ENCODE data around the gene TDRD7. TPM values are rescaled to one million over a fixed set of nuclear protein-coding genes. Genes with fewer than 3 reads are reported as not detected.

Gene TDRD7
- total RNA-seq, 1 experiment from 2014 or later, result 3.6 TPM

GRCh38 chr9:97385626-97386264 lies 26.2 kb upstream of the TDRD7 start:
- no peak for DNase-seq (ENCODE audit: low spot score)
- TF ChIP-seq, protein P1, sequence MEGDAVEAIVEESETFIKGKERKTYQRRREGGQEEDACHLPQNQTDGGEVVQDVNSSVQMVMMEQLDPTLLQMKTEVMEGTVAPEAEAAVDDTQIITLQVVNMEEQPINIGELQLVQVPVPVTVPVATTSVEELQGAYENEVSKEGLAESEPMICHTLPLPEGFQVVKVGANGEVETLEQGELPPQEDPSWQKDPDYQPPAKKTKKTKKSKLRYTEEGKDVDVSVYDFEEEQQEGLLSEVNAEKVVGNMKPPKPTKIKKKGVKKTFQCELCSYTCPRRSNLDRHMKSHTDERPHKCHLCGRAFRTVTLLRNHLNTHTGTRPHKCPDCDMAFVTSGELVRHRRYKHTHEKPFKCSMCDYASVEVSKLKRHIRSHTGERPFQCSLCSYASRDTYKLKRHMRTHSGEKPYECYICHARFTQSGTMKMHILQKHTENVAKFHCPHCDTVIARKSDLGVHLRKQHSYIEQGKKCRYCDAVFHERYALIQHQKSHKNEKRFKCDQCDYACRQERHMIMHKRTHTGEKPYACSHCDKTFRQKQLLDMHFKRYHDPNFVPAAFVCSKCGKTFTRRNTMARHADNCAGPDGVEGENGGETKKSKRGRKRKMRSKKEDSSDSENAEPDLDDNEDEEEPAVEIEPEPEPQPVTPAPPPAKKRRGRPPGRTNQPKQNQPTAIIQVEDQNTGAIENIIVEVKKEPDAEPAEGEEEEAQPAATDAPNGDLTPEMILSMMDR (conservative IDR thresholded peaks at IDR 0.05; ENCODE audit: low read depth, low read length), result no peak
- no peak for TF ChIP-seq EZH2 (IDR thresholded peaks at IDR 0.05; ENCODE audit: borderline replicate concordance, low read depth, low read length, poor library complexity, severe bottlenecking)
- no peaks in the 10 kb centered on the region for H3K9me3 ChIP-seq (ENCODE audit: low read depth, low read length, poor library complexity, severe bottlenecking)
- no peaks in the 10 kb centered on the region for H3K4me1 ChIP-seq (ENCODE audit: insufficient read depth, low read length, poor library complexity, severe bottlenecking)
- CTCF ChIA-PET, result interaction anchor here (0.9 to 1.3 kb wide), 2 partner anchors 213 to 529 kb away, joined by 3 to 5 read pairs; no protein-coding TSS in a partner anchor
- POLR2A ChIA-PET (ENCODE audit: low non-redundant PET), result no interaction called here
- H3K36me3 ChIP-seq (ENCODE audit: insufficient read depth, low read length, poor library complexity, severe bottlenecking), result no peaks in the 10 kb centered on the region
- no TSS peak for BruUV-seq (replicated peaks)
- H3K27me3 ChIP-seq (replicated peaks; ENCODE audit: insufficient read depth, low read depth, low read length, poor library complexity), result no peaks in the 10 kb centered on the region
- intact Hi-C loops (cut with micrococcal nuclease; ENCODE audit: unreplicated experiment), result loop anchor here (2.0 kb wide), 1 partner anchor 229 kb away; no protein-coding TSS in a partner anchor
- no peak overlapping the region for H3K4me3 ChIP-seq (ENCODE audit: low read depth, low read length, poor library complexity, severe bottlenecking)
- H3K27ac ChIP-seq (ENCODE audit: low read depth, low read length, poor library complexity, severe bottlenecking), result no peak overlapping the region

DNA sequence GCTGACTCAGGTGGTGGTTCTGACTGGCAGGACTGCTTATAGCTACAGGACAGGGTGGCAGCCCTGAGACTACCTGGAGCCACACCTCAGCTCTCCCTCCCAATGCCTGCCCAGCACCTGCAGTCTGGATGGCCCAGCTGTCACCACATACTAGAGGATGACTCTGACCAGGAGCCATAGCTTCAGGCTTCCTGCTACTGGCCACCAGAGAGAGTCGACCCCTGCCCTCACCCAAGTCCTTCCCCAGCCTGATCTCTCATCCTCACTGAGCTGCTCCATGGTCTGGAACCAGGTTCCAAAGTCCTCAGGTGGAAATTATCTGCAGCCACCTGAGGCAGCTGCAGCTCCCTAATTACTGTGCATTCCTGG lies 25.6 kb upstream of the TDRD7 start:
- no peak for DNase-seq (ENCODE audit: low spot score)
- Histone ChIP-seq H3K27me3 (replicated peaks; ENCODE audit: insufficient read depth, low read depth, low read length, poor library complexity) (no peaks in the 10 kb centered on the region), H3K4me1 (ENCODE audit: insufficient read depth, low read length, poor library complexity, severe bottlenecking) (no peaks in the 10 kb centered on the region), H3K9me3 (ENCODE audit: low read depth, low read length, poor library complexity, severe bottlenecking) (no peaks in the 10 kb centered on the region), H3K27ac (ENCODE audit: low read depth, low read length, poor library complexity, severe bottlenecking) (no peak overlapping the region), H3K4me3 (ENCODE audit: low read depth, low read length, poor library complexity, severe bottlenecking) (no peak overlapping the region), H3K36me3 (ENCODE audit: insufficient read depth, low read length, poor library complexity, severe bottlenecking) (no peaks in the 10 kb centered on the region)
- CTCF ChIA-PET, result interaction anchor here (1.3 kb wide), 1 partner anchor 212 kb away, joined by 5 read pairs; no protein-coding TSS in a partner anchor
- POLR2A ChIA-PET (ENCODE audit: low non-redundant PET), result no interaction called here
- intact Hi-C loops (cut with micrococcal nuclease; ENCODE audit: unreplicated experiment), result loop anchor here (2.0 kb wide), 1 partner anchor 229 kb away; no protein-coding TSS in a partner anchor
- BruUV-seq (replicated peaks), result no TSS peak
- TF ChIP-seq, protein P1 (conservative IDR thresholded peaks at IDR 0.05; ENCODE audit: low read depth, low read length), result no peak
- TF ChIP-seq EZH2 (IDR thresholded peaks at IDR 0.05; ENCODE audit: borderline replicate concordance, low read depth, low read length, poor library complexity, severe bottlenecking), result no peak

- Histone ChIP-seq H3K27ac (ENCODE audit: low read depth, low read length, poor library complexity, severe bottlenecking) (no peak overlapping the region), H3K36me3 (ENCODE audit: insufficient read depth, low read length, poor library complexity, severe bottlenecking) (no peaks in the 10 kb centered on the region), H3K9me3 (ENCODE audit: low read depth, low read length, poor library complexity, severe bottlenecking) (no peaks in the 10 kb centered on the region), H3K27me3 (replicated peaks; ENCODE audit: insufficient read depth, low read depth, low read length, poor library complexity) (no peaks in the 10 kb centered on the region), H3K4me3 (ENCODE audit: low read depth, low read length, poor library complexity, severe bottlenecking) (no peak overlapping the region), H3K4me1 (ENCODE audit: insufficient read depth, low read length, poor library complexity, severe bottlenecking) (no peaks in the 10 kb centered on the region)
- TF ChIP-seq EZH2 (IDR thresholded peaks at IDR 0.05; ENCODE audit: borderline replicate concordance, low read depth, low read length, poor library complexity, severe bottlenecking), result no peak
- TF ChIP-seq, protein P1 (conservative IDR thresholded peaks at IDR 0.05; ENCODE audit: low read depth, low read length), result peak; percentile 98
- CTCF ChIA-PET, result interaction anchor here (0.5 to 1.3 kb wide), 4 partner anchors 212 to 1057 kb away, joined by 3 to 9 read pairs (median 4); no protein-coding TSS in a partner anchor
- intact Hi-C loops (cut with micrococcal nuclease; ENCODE audit: unreplicated experiment), result loop anchor here (2.0 kb wide), 1 partner anchor 228 kb away; no protein-coding TSS in a partner anchor
- BruUV-seq (replicated peaks), result no TSS peak
- peak; percentile 58 for DNase-seq (ENCODE audit: low spot score)
- POLR2A ChIA-PET (ENCODE audit: low non-redundant PET), result no interaction called here
These were observed 25.0 kb upstream of the TDRD7 start for GRCh38 chr9:97386733-97387503.

Measured in A673 (cell line).